Measurements from ENCODE around the gene INTS11. TPM values are rescaled to one million over a fixed set of nuclear protein-coding genes. Genes with fewer than 3 reads are reported as not detected.

Gene INTS11
- total and polyA plus RNA-seq, 2 of the 13 experiments (the other 11 are each of a cell fraction or from before 2014, with no cell fraction given) = 52.8 to 94.8 TPM

- TF ChIP-seq E2F1 (CRISPR knock-in tag; IDR thresholded peaks at IDR 0.05) (no peak), PRDM4 (CRISPR knock-in tag; IDR thresholded peaks at IDR 0.05; ENCODE audit: borderline replicate concordance) (no peak), ZFP37 (CRISPR knock-in tag; IDR thresholded peaks at IDR 0.05; ENCODE audit: borderline replicate concordance) (no peak), GLI4 (CRISPR knock-in tag; IDR thresholded peaks at IDR 0.05; ENCODE audit: borderline replicate concordance) (no peak), KMT2B (CRISPR knock-in tag; IDR thresholded peaks at IDR 0.05) (no peak), PLSCR1 (CRISPR knock-in tag; IDR thresholded peaks at IDR 0.05; ENCODE audit: borderline replicate concordance) (no peak), HINFP (CRISPR knock-in tag; IDR thresholded peaks at IDR 0.05; ENCODE audit: low read depth) (no peak), AHR (CRISPR knock-in tag; IDR thresholded peaks at IDR 0.05) (no peak), FOXK2 (IDR thresholded peaks at IDR 0.05) (no peak), ZNF180 (CRISPR knock-in tag; IDR thresholded peaks at IDR 0.05; ENCODE audit: borderline replicate concordance, low read depth) (no peak), ZNF589 (CRISPR knock-in tag; conservative IDR thresholded peaks at IDR 0.05) (no peak), ZGPAT (CRISPR knock-in tag; IDR thresholded peaks at IDR 0.05) (peak; percentile 62), NAIF1 (CRISPR knock-in tag; IDR thresholded peaks at IDR 0.05; ENCODE audit: borderline replicate concordance) (no peak), ZNF343 (CRISPR knock-in tag; IDR thresholded peaks at IDR 0.05) (no peak; the same call in 1 of the 2 replicates), ATF5 (CRISPR knock-in tag; IDR thresholded peaks at IDR 0.05; ENCODE audit: low read depth) (no peak), ZNF33A (CRISPR knock-in tag; IDR thresholded peaks at IDR 0.05; ENCODE audit: borderline replicate concordance) (no peak), DNMT3B (CRISPR knock-in tag; conservative IDR thresholded peaks at IDR 0.05) (no peak), ADNP (CRISPR knock-in tag; IDR thresholded peaks at IDR 0.05) (no peak; the same call in 1 of the 2 replicates), TRIM22 (IDR thresholded peaks at IDR 0.05) (no peak), ERF (CRISPR knock-in tag; IDR thresholded peaks at IDR 0.05) (peak; percentile 45)
Observed at GRCh38 chr1:1281533-1282321, 42.7 kb downstream of the INTS11 start (continued).
